ENCODE results near the gene LBHD2. TPM values are rescaled to one million over a fixed set of nuclear protein-coding genes. Genes with fewer than 3 reads are reported as not detected.

LBHD2 gene
- total RNA-seq, 1 experiment from 2014 or later = not detected

DNA sequence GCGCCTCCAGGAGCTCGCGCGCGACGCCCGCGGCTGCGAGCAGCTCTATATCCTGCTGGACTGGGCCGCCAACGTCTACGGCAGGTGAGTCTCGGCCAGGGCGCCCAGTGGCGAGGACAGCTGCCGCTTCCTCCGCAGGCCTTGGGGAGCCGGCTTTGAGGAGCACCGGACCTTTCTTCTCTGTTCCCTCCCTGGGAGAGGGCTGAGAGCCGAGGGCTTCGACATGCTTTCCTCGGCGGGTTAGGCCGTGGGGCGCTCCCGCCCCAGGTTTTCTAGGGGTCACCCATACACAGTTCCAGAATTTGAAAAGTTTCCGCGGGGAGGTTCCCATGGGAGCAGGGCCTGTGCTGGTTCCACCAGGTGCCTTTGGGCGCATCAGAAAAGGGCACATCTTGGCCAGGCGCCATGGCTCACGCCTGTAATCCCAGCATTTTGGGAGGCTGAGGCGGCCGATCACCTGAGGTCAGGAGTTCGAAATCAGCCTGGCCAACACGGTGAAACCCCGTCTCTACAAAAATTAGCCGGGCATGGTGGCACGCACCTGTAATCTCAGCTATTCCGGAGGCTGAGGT, 18.8 kb downstream of the LBHD2 start:
- Histone ChIP-seq H3K36me3 (replicated peaks; ENCODE audit: control insufficient read depth, insufficient read depth, low read length) (no peaks in the 10 kb centered on the region), H3K27me3 (ENCODE audit: control insufficient read depth, insufficient read depth, low read length) (peaks cover 12% of the 10 kb centered on the region), H3K4me3 (ENCODE audit: insufficient read depth, low read depth, low read length) (no peak overlapping the region)
- no peak for DNase-seq

DNA sequence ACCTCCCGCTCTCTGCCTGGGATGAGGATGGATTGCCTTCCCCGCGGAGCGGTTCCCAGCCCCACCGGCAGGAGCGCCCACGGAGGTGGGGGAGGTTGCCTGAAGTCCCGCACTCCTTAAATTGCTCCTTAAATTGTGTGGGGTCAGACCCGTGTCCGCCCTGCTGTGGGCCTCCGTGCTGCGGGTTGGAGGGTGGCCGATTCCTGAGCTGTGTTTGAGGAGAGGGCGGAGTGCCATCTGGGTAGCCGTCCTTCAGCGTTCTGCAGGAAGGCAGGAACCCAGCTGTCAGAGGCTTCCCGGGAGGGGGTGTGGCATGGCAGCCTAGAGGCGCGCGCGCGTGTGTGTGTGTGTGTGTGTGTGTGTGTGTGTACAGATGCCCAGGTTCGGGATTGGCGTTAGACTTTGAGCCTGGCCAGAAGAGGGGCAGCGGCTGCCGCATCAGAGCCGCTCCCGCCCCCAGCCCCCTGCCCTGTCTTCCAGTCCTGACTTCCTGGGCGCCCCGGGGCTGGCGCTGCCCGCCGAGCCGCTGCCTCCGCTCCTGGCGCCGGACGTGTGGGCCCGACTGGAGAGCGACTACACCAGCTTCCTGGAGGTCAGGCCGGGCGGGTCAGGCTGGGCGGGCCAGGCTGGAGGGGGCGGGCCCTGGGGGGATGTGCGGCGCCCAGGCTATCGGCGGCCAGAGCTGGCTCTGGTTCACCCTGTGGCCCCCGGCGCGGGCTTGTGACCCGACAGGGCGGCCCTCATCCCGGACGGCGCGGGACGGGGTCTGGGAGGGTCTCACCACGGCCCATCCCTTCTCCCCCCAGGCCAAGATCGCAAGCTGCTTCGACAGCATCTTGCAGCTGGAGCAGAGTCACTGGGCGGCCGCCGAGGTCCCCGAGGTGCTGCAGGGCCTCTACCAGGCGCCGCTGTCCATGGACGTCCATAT, 19.7 kb downstream of the LBHD2 start:
- Histone ChIP-seq H3K36me3 (replicated peaks; ENCODE audit: control insufficient read depth, insufficient read depth, low read length) (no peaks in the 10 kb centered on the region), H3K4me3 (ENCODE audit: insufficient read depth, low read depth, low read length) (no peak overlapping the region), H3K27me3 (ENCODE audit: control insufficient read depth, insufficient read depth, low read length) (peaks cover 12% of the 10 kb centered on the region)
- DNase-seq = peak; percentile 84

GRCh38 chr14:103104389-103104653, 20.3 kb downstream of the LBHD2 start:
- peaks cover 12% of the 10 kb centered on the region for H3K27me3 ChIP-seq (ENCODE audit: control insufficient read depth, insufficient read depth, low read length)
- peak; percentile 89 for DNase-seq
- H3K36me3 ChIP-seq (replicated peaks; ENCODE audit: control insufficient read depth, insufficient read depth, low read length) = no peaks in the 10 kb centered on the region
- no peak overlapping the region for H3K4me3 ChIP-seq (ENCODE audit: insufficient read depth, low read depth, low read length)

GRCh38 chr14:103104654-103105452, 20.8 kb downstream of the LBHD2 start:
- peak; percentile 98 for DNase-seq
- Histone ChIP-seq H3K4me3 (ENCODE audit: insufficient read depth, low read depth, low read length) (no peak overlapping the region), H3K27me3 (ENCODE audit: control insufficient read depth, insufficient read depth, low read length) (peaks cover 12% of the 10 kb centered on the region), H3K36me3 (replicated peaks; ENCODE audit: control insufficient read depth, insufficient read depth, low read length) (no peaks in the 10 kb centered on the region)

- H3K27me3 ChIP-seq (ENCODE audit: control insufficient read depth, insufficient read depth, low read length) = peaks cover 13% of the 10 kb centered on the region
- H3K36me3 ChIP-seq (replicated peaks; ENCODE audit: control insufficient read depth, insufficient read depth, low read length) = no peaks in the 10 kb centered on the region
- H3K4me3 ChIP-seq (ENCODE audit: insufficient read depth, low read depth, low read length) = no peak overlapping the region
- DNase-seq = no peak
Observed at GRCh38 chr14:103105580-103106150, 21.7 kb downstream of the LBHD2 start.

GRCh38 chr14:103107455-103107854, 23.4 kb downstream of the LBHD2 start:
- Histone ChIP-seq H3K27me3 (ENCODE audit: control insufficient read depth, insufficient read depth, low read length) (peaks cover 14% of the 10 kb centered on the region), H3K36me3 (replicated peaks; ENCODE audit: control insufficient read depth, insufficient read depth, low read length) (no peaks in the 10 kb centered on the region), H3K4me3 (ENCODE audit: insufficient read depth, low read depth, low read length) (no peak overlapping the region)
- no peak for DNase-seq

GRCh38 chr14:103107941-103108748, 24.1 kb downstream of the LBHD2 start:
- peaks cover 14% of the 10 kb centered on the region for H3K27me3 ChIP-seq (ENCODE audit: control insufficient read depth, insufficient read depth, low read length)
- H3K4me3 ChIP-seq (ENCODE audit: insufficient read depth, low read depth, low read length) = no peak overlapping the region
- no peaks in the 10 kb centered on the region for H3K36me3 ChIP-seq (replicated peaks; ENCODE audit: control insufficient read depth, insufficient read depth, low read length)
- no peak for DNase-seq

DNA sequence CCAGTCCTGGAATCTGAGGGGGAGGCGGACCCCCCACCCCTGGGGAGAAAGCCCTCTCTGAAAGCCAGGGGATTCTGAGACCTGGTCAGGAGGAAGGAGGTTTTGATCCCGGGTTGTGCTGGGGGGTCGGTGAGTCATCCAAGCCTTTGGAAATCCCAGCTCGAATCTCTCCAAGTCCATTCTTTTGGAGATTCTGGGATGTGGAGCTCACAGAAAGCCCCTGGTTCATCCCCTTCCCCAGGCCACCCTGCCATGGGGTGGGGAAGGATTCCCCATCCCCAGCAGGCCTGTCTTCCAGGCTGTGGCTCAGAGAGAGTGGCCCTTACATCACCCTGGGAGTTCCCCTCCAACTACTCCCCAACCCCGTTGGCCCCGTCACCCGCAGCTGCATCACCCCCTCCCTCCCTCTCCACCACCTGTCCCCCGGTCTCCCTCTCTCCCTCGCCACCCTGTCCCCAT, 24.8 kb downstream of the LBHD2 start:
- peak; percentile 88 for DNase-seq
- no peak overlapping the region for H3K4me3 ChIP-seq (ENCODE audit: insufficient read depth, low read depth, low read length)
- H3K36me3 ChIP-seq (replicated peaks; ENCODE audit: control insufficient read depth, insufficient read depth, low read length) = no peaks in the 10 kb centered on the region

DNA sequence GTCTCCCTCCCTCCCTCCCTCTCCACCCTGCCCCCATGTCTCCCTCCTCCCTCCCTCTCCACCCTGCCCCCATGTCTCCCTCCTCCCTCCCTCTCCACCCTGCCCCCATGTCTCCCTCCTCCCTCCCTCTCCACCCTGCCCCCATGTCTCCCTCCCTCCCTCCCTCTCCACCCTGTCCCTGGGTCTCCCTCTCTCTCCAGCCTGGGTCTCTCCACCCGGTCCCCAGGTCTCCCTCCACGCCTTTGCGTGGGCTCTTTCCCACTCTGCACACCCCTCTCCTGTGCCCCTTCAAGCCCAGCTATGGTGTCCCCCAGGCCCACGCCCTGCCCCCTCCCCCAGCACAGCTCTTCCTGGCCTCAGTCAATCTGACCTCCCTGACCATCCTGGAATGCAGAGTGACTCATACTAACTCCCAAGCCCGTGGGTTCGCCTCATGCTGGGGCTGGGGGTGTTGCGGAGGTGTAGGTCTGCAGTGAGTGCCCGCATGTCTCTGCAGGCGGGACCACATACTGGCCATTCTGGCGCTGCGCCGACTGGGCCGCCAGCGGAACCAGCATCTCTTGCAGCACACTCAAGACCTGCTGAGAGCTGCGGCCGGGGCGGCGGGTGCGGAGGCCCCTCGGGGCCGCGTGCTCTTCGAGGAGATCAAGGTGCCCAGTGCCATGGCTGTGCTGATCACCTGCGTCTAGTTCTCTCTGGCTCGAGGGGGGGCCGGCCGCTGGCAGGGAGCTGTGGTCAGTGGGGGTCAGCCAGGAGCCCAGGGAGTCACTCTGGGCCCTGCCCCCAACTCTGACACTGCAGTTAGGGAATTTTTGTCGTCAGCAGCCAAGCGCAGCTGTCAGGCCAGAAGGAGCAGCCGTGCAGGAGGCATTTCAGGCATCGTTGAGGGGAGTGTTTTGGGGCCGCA, 25.8 kb downstream of the LBHD2 start:
- H3K27me3 ChIP-seq (ENCODE audit: control insufficient read depth, insufficient read depth, low read length) = peaks cover 2% of the 10 kb centered on the region
- no peaks in the 10 kb centered on the region for H3K36me3 ChIP-seq (replicated peaks; ENCODE audit: control insufficient read depth, insufficient read depth, low read length)
- peak; percentile 86 for DNase-seq
- peak overlapping the region; percentile 23; the same call in 1 of the 2 replicates for H3K4me3 ChIP-seq (ENCODE audit: insufficient read depth, low read depth, low read length)

More for the DNA sequence above, 24.8 kb downstream of the LBHD2 start:
- peaks cover 10% of the 10 kb centered on the region for H3K27me3 ChIP-seq (ENCODE audit: control insufficient read depth, insufficient read depth, low read length)

GRCh38 chr14:103110681-103111231, 26.7 kb downstream of the LBHD2 start:
- H3K4me3 ChIP-seq (ENCODE audit: insufficient read depth, low read depth, low read length) = no peak overlapping the region

DNA sequence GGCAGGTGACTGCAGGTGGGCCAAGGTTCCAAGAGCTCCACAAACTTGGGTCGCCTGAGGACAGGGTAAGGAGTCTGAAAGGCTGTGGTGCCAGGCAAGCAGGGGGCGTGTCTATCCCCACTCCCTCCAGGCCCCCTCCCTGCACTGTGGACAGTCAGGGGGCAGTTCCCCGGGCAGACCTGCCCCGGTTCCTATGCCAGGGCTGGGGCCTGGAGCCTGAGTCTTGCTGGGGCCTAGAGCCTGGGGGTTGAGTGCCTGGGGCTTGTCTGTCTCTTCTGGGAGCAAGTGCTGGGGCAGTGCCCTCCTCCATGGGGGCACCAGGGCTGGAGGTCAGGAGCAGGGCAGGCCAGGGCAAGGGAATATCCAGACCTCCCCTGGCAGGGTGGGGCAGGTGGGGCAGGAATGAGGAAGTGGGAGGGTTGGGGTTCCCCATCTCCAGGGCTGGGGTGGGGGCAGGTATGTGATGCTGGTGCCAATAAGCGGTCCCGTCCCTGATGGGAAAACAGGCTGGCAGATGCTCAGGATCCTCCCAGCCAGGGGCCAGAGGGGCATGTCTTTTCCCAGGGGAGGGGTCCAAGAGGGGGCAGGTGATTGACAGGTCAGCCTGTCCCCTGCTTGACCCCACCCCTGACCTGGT, 27.3 kb downstream of the LBHD2 start:
- no peak overlapping the region for H3K4me3 ChIP-seq (ENCODE audit: insufficient read depth, low read depth, low read length)

More at GRCh38 chr14:103110681-103111231, 26.7 kb downstream of the LBHD2 start:
- H3K36me3 ChIP-seq (replicated peaks; ENCODE audit: control insufficient read depth, insufficient read depth, low read length) = no peaks in the 10 kb centered on the region
- peak; percentile 79 for DNase-seq
- peaks cover 2% of the 10 kb centered on the region; the same call in 1 of the 2 replicates for H3K27me3 ChIP-seq (ENCODE audit: control insufficient read depth, insufficient read depth, low read length)

DNA sequence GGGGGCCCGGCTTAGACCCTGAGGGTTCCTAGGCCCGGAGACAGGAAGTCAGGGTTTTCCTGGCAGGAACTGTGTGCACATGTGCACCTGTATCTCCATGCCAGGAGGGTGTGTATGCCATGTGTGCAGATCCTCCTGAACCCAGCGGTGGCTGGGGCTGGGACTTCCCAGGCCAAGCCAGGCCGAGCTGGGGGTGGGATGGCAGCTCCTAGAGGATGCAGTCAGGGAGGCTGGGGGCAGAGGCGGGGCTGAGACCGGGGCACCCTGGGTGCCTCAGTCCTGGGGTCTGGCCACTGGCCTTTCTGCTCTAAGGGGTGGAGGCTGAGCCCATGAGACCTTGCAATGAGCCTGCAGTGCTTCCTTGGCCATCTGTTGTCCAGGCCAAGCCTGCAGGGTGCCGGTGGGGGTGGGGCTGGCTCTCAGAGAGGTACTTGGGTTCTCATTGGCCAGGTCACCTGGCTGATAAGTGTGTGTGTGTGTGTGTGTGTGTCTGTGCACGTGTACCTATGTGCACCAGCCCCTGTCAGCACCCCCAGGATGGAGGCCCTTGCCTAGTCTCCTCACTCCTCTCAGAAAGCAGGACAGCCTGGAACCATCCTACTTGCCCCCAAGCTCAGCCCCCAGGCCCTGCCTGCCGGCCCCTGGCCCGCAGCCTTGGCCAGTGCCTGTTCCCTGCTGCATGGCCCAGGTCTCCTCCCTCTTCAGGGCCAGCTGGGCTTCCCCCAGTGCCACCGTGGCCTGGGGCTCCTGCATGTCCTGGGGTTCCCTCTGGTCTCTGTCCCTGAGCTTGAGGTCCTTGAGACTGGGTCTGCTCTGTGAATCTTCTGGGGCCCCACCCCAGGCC, 28.6 kb downstream of the LBHD2 start:
- Histone ChIP-seq H3K4me3 (ENCODE audit: insufficient read depth, low read depth, low read length) (no peak overlapping the region), H3K36me3 (replicated peaks; ENCODE audit: control insufficient read depth, insufficient read depth, low read length) (no peaks in the 10 kb centered on the region), H3K27me3 (ENCODE audit: control insufficient read depth, insufficient read depth, low read length) (peaks cover 2% of the 10 kb centered on the region; the same call in 1 of the 2 replicates)
- no peak for DNase-seq

More for the DNA sequence above, 27.3 kb downstream of the LBHD2 start:
- Histone ChIP-seq H3K36me3 (replicated peaks; ENCODE audit: control insufficient read depth, insufficient read depth, low read length) (no peaks in the 10 kb centered on the region), H3K27me3 (ENCODE audit: control insufficient read depth, insufficient read depth, low read length) (peaks cover 2% of the 10 kb centered on the region; the same call in 1 of the 2 replicates)
- DNase-seq = no peak
